OCI-M2 (cell line): ENCODE results near the gene SREBF2.
A peak's percentile ranks its signal among the peaks of the same experiment; 100 is the strongest.
"Not testable (repeated sequence)": the region's sequence is repeated elsewhere in the genome, so short reads cannot be mapped to it uniquely, and the experiment has no call there.

Experiments used
- DNase-seq: peaks from one replicate; lab custom pipeline; 2025; ENCODE audit not compliant: unreplicated experiment; lab: John Stamatoyannopoulos, UW

Gene SREBF2

GRCh38 chr22:41940832-41941765 lies 108.2 kb downstream of the SREBF2 start:
- no peak for DNase-seq

- DNase-seq = no peak
Observed at GRCh38 chr22:41943661-41944209, 110.8 kb downstream of the SREBF2 start.

- peak; percentile 80 for DNase-seq
Observed at GRCh38 chr22:41946629-41947423, 113.9 kb downstream of the SREBF2 start, which contains the start of gene CENPM. TSS of gene CENPM (minus strand) at chr22:41947152. CDS start at chr22:41947076, 76 bp downstream.

- no peak for DNase-seq
Observed at GRCh38 chr22:41947424-41948080, 114.6 kb downstream of the SREBF2 start.

GRCh38 chr22:41948142-41948541 lies 115.2 kb downstream of the SREBF2 start:
- no peak for DNase-seq

- DNase-seq = not testable (repeated sequence)
Observed at GRCh38 chr22:41948928-41949296, 116.0 kb downstream of the SREBF2 start.

GRCh38 chr22:41949297-41949965 lies 116.5 kb downstream of the SREBF2 start:
- no peak for DNase-seq

GRCh38 chr22:41951898-41952474 lies 119.1 kb downstream of the SREBF2 start, which contains the start of gene SMIM45:
TSS of gene SMIM45 (plus strand) at chr22:41952150.
- DNase-seq = no peak

- DNase-seq = no peak
Observed at GRCh38 chr22:41952713-41953112, 119.8 kb downstream of the SREBF2 start.
